Measurements from ENCODE around the gene OLA1. TPM values are rescaled to one million over a fixed set of nuclear protein-coding genes. Genes with fewer than 3 reads are reported as not detected.

OLA1 gene
- polyA plus RNA-seq, 1 experiment: 148 TPM

DNA sequence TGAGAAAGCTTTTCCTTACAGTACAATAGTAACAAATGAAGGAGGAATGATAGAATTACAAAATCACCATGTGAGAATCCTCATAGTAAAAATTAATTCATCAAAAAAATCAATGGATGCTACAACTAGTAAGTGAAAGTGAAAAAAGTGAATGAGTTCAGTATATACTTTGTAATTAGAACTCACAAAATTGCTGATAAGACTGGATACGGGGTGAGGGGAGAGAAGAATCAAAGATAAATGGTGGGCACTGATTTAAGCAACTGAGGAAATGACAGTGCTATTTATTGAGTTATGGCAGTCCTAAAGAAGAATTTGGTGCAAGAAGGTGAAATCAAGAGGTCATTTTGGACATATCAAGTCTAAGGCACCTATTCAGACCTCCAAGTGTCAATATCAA is 20.6 kb downstream of the OLA1 start:
- H3K27me3 ChIP-seq (ENCODE audit: control insufficient read depth, insufficient read depth, low read length): no peaks in the 10 kb centered on the region
- no peak overlapping the region for H3K4me3 ChIP-seq (ENCODE audit: low read depth, low read length)
- POLR2A ChIA-PET: no interaction called here
- H3K9me3 ChIP-seq (ENCODE audit: control insufficient read depth, insufficient read depth, low read length): no peaks in the 10 kb centered on the region
- CTCF ChIA-PET: no interaction called here
- H3K27ac ChIP-seq (ENCODE audit: low read depth, low read length): no peak overlapping the region
- no peak for DNase-seq (ENCODE audit: low read depth, low spot score)
- TF ChIP-seq, protein P1, sequence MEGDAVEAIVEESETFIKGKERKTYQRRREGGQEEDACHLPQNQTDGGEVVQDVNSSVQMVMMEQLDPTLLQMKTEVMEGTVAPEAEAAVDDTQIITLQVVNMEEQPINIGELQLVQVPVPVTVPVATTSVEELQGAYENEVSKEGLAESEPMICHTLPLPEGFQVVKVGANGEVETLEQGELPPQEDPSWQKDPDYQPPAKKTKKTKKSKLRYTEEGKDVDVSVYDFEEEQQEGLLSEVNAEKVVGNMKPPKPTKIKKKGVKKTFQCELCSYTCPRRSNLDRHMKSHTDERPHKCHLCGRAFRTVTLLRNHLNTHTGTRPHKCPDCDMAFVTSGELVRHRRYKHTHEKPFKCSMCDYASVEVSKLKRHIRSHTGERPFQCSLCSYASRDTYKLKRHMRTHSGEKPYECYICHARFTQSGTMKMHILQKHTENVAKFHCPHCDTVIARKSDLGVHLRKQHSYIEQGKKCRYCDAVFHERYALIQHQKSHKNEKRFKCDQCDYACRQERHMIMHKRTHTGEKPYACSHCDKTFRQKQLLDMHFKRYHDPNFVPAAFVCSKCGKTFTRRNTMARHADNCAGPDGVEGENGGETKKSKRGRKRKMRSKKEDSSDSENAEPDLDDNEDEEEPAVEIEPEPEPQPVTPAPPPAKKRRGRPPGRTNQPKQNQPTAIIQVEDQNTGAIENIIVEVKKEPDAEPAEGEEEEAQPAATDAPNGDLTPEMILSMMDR (IDR thresholded peaks at IDR 0.05; ENCODE audit: low read depth, low read length): no peak

DNA sequence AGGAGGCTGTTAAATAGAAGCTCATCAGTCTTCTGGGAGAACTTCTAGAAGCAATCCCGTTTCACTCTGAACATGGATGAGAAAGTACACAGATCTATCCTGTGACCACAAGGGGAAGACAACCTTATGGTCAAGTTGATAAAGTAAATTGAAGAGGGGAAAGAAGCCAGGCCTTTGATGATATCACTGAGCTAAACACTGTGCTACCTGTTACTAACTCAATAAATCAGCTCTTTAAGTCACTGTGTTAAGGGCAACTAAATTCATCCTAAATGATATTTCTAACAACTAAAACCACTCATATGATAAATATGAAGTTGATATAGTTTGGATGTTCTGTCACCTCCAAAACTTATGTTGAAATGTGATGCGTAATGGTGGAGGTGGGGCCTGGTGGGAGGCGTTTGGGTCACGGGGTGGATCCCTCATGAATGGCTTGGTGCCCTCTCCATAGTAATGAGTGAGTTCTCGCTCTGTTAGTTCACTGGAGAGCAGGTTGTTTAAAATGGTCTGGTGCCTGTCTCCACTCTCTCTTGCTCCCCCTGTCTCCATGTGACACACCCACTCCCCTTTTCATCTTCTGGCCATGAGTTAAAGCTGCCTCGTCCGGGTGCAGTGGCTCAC is 23.6 kb downstream of the OLA1 start:
- H3K4me3 ChIP-seq (ENCODE audit: low read depth, low read length): no peak overlapping the region
- no peaks in the 10 kb centered on the region for H3K9me3 ChIP-seq (ENCODE audit: control insufficient read depth, insufficient read depth, low read length)
- ChIA-PET CTCF (no interaction called here), POLR2A (no interaction called here)
- H3K27ac ChIP-seq (ENCODE audit: low read depth, low read length): no peak overlapping the region
- no peak for DNase-seq (ENCODE audit: low read depth, low spot score)
- TF ChIP-seq, protein P1 (IDR thresholded peaks at IDR 0.05; ENCODE audit: low read depth, low read length): no peak
- H3K27me3 ChIP-seq (ENCODE audit: control insufficient read depth, insufficient read depth, low read length): no peaks in the 10 kb centered on the region

DNA sequence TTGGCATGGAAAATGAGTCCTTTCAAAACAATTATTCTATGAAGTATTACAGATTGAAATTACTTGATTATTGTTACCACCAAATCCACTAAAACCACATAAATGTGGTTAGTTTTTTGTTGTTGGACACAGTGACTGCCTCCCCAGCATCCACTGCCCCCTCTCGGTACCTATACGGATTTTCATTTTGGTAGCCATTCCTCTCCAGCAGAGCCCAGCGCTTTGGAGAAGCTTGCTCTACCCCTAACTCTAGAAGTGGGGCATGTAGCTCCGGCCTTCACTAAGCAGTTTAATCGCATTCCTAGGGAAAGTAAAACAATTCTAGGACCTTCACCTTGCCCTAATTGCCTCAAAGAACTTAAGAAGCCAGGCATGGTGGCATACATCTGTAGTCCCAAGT is 24.2 kb downstream of the OLA1 start:
- ChIA-PET POLR2A (interaction anchor here (0.6 kb wide), 1 partner anchor 40 kb away, joined by 6 read pairs; no protein-coding TSS in a partner anchor), CTCF (interaction anchor here (0.9 kb wide), 1 partner anchor 15 kb away, joined by 3 read pairs; no protein-coding TSS in a partner anchor)
- DNase-seq (ENCODE audit: low read depth, low spot score): no peak
- Histone ChIP-seq H3K27ac (ENCODE audit: low read depth, low read length) (no peak overlapping the region), H3K9me3 (ENCODE audit: control insufficient read depth, insufficient read depth, low read length) (no peaks in the 10 kb centered on the region), H3K27me3 (ENCODE audit: control insufficient read depth, insufficient read depth, low read length) (no peaks in the 10 kb centered on the region), H3K4me3 (ENCODE audit: low read depth, low read length) (no peak overlapping the region)
- TF ChIP-seq, protein P1 (IDR thresholded peaks at IDR 0.05; ENCODE audit: low read depth, low read length): no peak

DNA sequence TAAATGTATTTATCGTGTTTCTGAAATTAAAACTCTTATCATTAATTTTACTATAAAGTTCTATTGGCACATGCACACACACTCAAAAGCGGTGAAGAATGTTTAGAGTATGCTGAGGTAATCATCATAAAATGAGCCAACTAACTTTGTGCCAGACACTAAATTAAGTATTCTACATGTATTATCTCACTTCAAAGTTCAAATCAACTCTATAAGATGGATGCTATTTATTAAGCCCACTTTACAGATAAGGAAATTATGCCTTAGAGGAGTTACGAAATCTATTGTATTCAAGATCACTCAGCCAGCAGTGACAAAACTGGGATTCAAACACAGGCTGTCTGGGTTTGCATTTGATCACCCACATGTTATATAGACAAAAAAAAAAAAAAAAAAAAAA is 24.9 kb downstream of the OLA1 start:
- CTCF ChIA-PET: interaction anchor here (0.9 kb wide), 1 partner anchor 15 kb away, joined by 3 read pairs; no protein-coding TSS in a partner anchor
- POLR2A ChIA-PET: interaction anchor here (0.6 kb wide), 1 partner anchor 41 kb away, joined by 6 read pairs; no protein-coding TSS in a partner anchor
- H3K27ac ChIP-seq (ENCODE audit: low read depth, low read length): no peak overlapping the region
- DNase-seq (ENCODE audit: low read depth, low spot score): no peak
- H3K9me3 ChIP-seq (ENCODE audit: control insufficient read depth, insufficient read depth, low read length): no peaks in the 10 kb centered on the region
- TF ChIP-seq, protein P1 (IDR thresholded peaks at IDR 0.05; ENCODE audit: low read depth, low read length): no peak
- H3K27me3 ChIP-seq (ENCODE audit: control insufficient read depth, insufficient read depth, low read length): no peaks in the 10 kb centered on the region
- H3K4me3 ChIP-seq (ENCODE audit: low read depth, low read length): no peak overlapping the region

DNA sequence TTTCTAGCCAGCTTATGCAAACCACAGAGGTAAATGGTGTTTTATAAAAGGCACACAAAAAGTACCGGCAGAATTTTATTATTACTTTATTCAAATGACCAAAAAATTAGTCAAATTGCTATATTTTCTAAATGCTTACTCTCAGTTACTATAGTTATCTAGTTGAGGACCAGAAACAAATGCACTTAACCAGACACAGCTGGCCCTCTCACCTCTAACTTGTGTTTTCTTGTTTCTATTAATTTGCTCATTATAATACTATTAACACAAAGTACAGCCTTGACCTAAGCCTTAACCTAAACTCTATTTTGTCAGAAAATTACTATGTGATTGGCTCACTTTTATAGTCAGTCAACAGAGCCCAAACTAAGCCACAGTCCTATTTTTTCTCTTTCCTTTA is 26.2 kb downstream of the OLA1 start:
- no peak overlapping the region for H3K27ac ChIP-seq (ENCODE audit: low read depth, low read length)
- no peak for DNase-seq (ENCODE audit: low read depth, low spot score)
- H3K4me3 ChIP-seq (ENCODE audit: low read depth, low read length): no peak overlapping the region
- CTCF ChIA-PET: no interaction called here
- TF ChIP-seq, protein P1 (IDR thresholded peaks at IDR 0.05; ENCODE audit: low read depth, low read length): no peak
- POLR2A ChIA-PET: no interaction called here
- no peaks in the 10 kb centered on the region for H3K27me3 ChIP-seq (ENCODE audit: control insufficient read depth, insufficient read depth, low read length)
- no peaks in the 10 kb centered on the region for H3K9me3 ChIP-seq (ENCODE audit: control insufficient read depth, insufficient read depth, low read length)
